RPMI7951 (cell line): Measurements from ENCODE around the gene SRF. TPM values are rescaled to one million over a fixed set of nuclear protein-coding genes. Genes with fewer than 3 reads are reported as not detected.
A peak's percentile ranks its signal among the peaks of the same experiment; 100 is the strongest.

Experiments
- DNase-seq: peaks from one replicate; pipeline ENCODE4 v3.0.0-alpha.2; 2012; ENCODE audit warnings: low read depth
- total RNA-seq: library from RNA; depleted of rRNA; stranded (reverse); fragments of >200 nt; shearing (Covaris generic); gene quantifications from 2 replicates; pipeline ENCODE4 v1.2.3, GENCODE V29; 2014; rRNA removed

The SRF gene
- total RNA-seq, 1 experiment from 2014 or later = 10.7 TPM

DNA sequence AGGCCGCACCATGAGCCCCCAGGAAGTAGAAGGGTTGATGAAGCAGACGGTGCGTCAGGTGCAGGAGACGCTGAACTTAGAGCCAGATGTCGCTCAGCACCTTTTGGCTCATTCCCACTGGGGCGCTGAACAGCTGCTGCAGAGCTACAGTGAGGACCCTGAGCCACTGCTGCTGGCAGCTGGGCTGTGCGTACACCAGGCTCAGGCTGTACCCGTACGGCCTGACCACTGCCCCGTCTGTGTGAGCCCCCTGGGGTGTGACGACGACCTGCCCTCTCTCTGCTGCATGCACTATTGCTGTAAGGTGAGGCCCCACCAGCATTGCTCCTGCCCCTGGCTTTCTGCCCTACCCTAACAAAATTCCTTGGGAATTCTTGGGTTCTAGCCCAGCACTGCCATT, 45.1 kb downstream of the SRF start:
- DNase-seq = no peak

DNA sequence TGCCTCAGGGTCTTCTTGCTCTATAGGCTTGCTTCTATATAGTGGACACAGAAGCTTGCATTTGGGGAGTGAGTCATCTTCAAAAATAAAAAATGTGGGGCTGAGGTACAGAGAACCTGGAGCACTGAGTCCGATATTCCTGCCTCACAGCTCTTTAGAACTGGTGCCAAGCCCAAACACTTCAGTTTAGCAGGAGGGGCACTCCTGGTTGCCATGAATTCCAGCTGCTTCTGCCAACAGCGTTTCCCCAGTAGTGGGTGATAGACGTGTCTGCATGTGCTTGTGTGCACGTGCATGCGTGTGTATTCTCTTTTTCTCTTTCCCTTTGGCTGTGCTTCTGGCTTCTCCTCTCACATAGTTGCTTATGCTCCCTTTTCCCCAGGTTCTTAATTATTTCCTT, 46.3 kb downstream of the SRF start:
- DNase-seq = no peak

DNA sequence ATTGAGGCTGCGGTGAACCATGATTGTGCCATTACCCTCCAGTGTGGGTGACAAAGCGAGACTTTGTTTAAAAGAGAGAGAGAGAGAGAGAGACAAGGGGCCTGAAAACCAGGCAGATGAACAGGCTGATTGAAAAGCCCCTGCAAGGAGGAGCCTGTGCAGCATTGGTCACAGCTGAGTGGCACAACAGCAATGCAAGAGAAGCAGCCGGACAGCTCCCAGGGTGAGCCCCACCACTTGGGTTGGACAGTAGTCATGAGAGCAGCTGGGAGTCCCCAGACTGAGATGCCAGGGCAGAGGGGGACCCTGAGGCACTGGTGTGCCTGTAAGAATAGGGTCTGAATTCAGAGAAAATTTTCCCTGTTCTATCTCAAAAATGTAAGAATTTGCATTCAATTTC, 48.0 kb downstream of the SRF start:
- no peak for DNase-seq

DNA sequence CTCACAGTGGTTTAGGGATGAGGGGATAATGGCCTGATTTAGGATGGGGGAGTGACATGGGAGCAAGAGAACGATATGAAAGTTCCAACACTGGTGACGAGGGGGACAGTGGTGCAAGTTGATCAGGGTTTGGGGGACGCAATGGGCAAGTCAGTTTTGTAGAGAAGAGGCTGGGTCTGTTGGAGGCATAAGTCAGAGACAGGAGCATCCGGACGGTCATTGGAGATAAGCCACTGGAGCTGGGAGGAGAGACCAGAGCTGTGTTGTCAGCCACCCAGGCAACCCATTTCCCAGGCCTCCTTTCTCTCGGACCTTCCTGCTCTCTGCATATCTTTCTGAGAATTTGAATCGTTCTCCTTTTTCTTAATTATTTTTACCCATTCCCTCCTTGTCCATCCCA, 48.7 kb downstream of the SRF start:
- no peak for DNase-seq

DNA sequence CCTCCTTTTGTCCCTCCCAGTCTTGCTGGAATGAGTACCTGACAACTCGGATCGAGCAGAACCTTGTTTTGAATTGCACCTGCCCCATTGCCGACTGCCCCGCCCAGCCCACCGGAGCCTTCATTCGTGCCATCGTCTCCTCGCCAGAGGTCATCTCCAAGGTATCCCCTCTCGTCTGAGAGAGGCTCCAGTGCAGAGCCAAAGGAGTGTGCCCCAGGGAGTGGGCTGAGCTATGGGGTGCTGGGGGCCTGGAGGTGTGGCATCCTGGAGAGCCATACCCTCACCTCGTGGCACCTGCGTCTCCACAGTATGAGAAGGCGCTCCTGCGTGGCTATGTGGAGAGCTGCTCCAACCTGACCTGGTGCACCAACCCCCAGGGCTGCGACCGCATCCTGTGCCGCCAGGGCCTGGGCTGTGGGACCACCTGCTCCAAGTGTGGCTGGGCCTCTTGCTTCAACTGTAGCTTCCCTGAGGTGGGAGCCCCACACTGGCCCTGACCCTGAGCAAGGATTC, 49.4 kb downstream of the SRF start:
- no peak for DNase-seq

DNA sequence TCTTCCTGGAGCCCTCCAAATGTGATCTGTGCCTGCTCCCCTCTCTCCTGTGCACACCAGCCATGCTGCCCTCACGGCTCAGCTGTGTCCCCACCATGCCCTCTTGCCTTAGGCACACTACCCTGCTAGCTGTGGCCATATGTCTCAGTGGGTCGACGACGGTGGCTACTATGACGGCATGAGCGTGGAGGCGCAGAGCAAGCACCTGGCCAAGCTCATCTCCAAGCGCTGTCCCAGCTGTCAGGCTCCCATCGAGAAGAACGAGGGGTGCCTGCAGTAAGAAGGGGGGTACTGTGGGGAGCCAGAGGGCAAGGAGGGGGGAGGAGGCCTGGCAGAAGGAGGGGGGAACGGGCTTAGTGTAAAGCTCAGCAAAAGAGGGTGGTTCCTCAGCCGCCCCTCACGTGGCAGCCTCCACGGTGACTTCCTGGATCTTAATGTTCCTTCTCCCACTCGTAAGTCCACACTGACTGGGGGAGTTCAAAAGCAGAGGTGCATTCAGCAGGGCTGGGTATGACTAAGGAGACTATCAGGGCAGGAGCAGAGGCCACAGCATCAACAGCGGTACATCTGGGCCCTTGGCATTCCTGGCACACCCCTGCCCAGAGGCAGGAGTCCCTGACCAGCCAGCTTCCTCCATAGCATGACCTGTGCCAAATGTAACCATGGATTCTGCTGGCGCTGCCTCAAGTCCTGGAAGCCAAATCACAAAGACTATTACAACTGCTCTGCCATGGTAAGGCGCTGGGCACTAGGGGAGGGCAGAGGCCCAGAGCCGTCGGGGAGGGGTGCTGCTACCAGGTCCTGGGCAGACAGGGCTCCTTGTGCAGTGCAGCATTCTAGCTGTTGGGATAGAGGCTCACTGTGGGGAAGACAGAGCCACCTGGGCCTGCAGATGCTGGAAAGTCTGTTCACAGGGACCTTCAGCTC, 50.2 kb downstream of the SRF start:
- no peak for DNase-seq

DNA sequence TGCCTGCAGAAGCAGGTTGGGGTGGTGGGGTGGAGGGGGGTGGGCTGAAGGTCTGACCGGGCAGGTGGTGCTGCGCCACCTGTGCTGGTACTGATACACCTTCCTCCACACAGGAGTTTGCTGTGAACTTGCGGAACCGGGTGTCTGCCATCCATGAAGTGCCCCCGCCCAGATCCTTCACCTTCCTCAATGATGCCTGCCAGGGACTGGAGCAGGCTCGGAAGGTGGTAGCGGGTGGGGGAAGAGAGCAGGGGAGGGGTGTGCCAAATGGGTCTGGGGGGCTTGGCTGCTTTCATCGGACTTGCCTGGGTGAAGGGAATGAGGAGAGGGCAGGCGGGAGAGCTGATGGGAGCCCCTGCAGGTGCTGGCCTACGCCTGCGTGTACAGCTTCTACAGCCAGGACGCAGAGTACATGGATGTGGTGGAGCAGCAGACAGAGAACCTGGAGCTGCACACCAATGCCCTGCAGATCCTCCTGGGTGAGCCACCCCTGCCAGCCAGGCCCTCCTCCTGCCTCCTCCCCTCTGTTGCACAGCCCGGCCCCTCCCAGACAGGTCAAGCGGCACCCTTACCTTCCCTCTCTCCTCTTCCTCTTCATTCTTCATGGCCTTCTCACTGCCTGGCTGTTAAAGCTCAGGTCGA, 51.5 kb downstream of the SRF start:
- DNase-seq = no peak

DNA sequence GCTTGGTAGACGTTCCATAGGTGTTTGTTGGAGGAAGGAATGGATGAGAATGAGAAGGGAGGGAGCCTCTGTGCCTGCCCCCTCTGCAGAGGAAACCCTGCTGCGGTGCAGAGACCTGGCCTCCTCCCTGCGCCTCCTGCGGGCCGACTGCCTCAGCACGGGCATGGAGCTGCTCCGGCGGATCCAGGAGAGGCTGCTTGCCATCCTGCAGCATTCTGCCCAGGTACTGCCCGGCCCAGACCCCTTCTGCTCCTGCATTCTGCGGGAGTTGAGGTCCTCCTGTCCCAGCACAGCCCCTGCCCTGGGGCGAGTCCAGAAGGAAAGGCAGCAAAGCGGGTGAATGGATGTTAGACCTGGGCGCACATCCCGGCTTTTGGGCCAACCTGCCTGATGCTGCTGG, 52.1 kb downstream of the SRF start:
- no peak for DNase-seq

DNA sequence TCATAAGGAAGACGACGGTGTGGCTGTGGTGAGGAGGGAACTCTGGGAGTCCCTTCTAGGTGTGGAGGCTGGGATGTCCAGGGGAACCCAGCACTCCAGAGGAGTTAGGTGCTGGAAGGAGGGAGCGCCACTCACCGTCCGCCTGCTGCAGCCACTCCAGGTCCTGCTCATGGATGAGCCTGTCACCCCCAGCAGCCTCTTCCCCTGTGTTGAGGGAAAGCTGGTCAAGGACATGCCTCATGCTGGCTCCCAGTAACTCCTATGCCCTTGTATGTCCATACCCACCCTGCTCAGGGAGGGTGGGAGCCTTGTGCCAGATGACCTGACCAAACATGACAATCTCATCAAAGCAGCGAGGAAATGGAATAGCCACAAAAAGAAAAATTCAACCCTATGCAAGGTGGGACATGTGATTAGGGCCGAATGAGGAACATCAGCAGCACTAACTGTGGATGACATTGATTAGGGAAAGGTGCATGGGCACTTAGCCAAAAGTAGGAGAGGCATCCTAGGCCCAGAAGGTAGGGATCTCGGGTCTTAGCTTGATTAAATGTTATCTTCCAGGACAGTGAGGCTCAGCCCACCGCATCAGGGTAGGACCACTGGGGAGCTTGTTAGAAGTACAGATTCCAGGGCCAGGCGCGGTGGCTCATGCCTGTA, 55.3 kb downstream of the SRF start:
- no peak for DNase-seq

DNA sequence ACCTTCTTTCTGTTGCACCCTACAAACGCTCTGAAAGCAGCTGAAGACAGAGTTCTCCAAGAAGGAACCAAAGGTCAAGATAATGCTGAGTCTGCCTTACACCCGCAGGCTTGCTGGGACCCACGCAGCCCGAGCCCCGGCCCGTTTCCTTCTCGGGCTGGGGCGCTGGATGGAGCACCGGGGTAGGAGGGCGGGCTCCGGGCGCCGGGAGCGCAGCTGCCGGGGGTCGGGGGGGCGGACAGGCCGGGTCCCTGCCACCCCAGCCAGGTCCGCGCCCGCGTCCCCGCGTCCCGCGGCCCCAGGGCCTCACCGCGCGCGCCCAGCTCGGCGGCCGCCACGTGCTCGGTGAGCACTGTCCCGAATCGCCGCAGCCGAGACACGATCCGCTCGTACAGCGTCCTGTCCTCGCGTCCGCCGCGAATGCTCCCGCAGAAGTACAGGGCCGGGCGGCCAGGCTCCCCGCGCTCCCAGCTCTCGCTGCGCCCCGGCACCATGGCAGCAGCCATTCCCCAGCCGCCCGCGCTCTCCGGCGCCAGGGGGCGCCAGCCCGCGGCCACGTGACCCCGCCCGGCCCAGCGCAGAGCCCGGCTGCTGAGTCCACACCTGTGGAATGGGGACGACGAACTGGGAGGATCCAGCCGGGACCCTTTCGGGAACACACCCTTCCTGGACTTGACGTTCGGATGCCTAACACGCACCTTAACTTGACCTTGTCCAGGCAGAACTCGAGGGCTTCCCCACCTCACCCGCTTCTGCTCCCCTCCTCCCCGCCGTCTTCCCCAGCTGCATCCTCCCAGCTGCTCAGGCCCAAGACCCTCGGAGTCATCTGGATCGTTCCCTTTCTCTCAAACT, 58.1 kb downstream of the SRF start, which contains the start of gene DNPH1:
TSS of gene DNPH1 (minus strand) at position 531 of the 852 bp plus-strand sequence. CDS start at position 506, 25 bp downstream.
- peak; percentile 59 for DNase-seq

DNA sequence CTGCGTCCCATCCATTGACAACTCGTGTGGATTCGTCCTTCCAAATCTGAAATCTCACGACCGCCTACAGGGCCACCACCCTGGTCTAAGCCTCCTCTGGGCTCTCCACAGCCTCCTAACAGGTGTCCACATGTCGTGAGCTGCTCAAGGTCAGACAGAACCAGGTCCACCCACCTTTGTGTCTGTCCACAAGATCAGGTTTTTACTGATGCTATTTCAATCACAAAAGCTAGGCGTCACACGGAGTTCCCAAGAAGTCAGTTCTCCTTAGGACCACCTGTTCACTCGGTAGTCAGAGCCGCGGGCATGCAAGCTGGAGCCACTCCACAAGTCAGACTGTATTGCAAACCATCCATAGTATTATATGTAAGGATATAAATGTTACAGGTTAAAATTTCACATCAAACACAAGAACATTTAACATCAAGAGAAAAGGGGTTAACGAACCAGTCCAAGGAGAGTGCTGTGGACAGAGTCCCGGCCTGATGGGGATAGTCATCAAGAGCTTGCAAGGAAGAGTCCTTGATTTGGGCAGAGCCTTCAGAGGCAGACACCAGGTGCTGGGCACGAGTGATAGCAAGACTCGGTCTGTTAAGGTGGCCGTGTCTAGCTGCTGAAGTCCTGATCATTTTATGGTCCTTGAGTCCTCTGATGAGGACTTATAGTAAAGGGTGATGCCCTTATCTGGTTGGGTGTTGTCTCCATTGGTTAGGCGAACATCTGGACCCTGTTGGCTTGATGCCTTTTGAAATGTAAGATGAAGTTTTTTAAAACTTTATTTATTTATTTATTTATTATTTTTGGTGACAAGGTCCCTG, 58.9 kb downstream of the SRF start:
- DNase-seq = no peak

DNA sequence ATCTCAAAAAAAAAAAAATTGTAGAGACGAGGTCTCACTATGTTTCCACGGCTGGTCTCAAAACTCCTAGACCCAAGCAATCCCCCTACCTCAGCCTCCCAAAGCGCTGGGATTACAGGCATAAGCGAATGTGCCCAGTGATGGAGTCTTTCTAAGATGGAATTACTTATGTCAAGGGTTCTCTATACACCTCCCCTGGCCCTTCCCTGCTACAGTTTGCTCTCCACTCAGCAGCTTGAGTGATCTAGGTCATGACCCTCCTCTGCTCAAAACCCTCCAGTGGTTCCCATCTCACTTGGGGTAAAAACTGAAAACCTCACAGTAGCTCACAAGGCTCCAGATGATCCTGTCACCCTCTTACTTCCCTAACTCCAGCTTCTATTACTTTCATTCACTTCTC, 60.0 kb downstream of the SRF start:
- no peak for DNase-seq

Other genes starting within 250 kb of the SRF start
- gene CNPY3, start 241.8 kb upstream of the SRF start, total RNA-seq = 70.0 and 83.3 TPM in 2 replicates
- 0.12 TPM in 1 of 2 replicates, not detected in the other for gene GNMT, start 210.5 kb upstream of the SRF start, total RNA-seq
- 16.5 and 18.1 TPM in 2 replicates for gene PEX6, start 192.1 kb upstream of the SRF start, total RNA-seq
- gene PPP2R5D, start 186.7 kb upstream of the SRF start, total RNA-seq = 81.0 and 98.6 TPM in 2 replicates
- gene MEA1, start 157.3 kb upstream of the SRF start, total RNA-seq = 131 and 184 TPM in 2 replicates
- 69.3 and 89.0 TPM in 2 replicates for gene KLHDC3, start 157.0 kb upstream of the SRF start, total RNA-seq
- 117 and 148 TPM in 2 replicates for gene RRP36, start 149.6 kb upstream of the SRF start, total RNA-seq
- gene CUL7, start 117.4 kb upstream of the SRF start, total RNA-seq = 16.5 and 18.2 TPM in 2 replicates
- gene MRPL2, start 111.8 kb upstream of the SRF start, total RNA-seq = 50.0 and 54.3 TPM in 2 replicates
- 9.4 and 12.3 TPM in 2 replicates for gene KLC4, start 111.6 kb upstream of the SRF start, total RNA-seq
- gene PTK7, start 95.0 kb upstream of the SRF start, total RNA-seq = 59.6 and 66.4 TPM in 2 replicates
- 6.6 and 9.9 TPM in 2 replicates for gene CUL9, start 10.9 kb downstream of the SRF start, total RNA-seq
- gene DNPH1, start 58.2 kb downstream of the SRF start, total RNA-seq = 50.3 and 74.5 TPM in 2 replicates
- not detected in 2 replicates for gene TTBK1, start 72.2 kb downstream of the SRF start, total RNA-seq
- gene SLC22A7, start 127.0 kb downstream of the SRF start, total RNA-seq = not detected in 2 replicates
- gene CRIP3, start 137.6 kb downstream of the SRF start, total RNA-seq = not detected in 2 replicates
- 8.0 and 10.9 TPM in 2 replicates for gene ZNF318, start 198.4 kb downstream of the SRF start, total RNA-seq